DMS53 treated with DMSO at 0.1 percent for 48 hours (cell line): ENCODE data around the gene COQ3.
A peak's percentile ranks its signal among the peaks of the same experiment; 100 is the strongest.

Source experiments
- DNase-seq: peaks from one replicate; lab custom pipeline; 2025; ENCODE audit not compliant: unreplicated experiment; lab: John Stamatoyannopoulos, UW

COQ3 gene

GRCh38 chr6:99334526-99335127, 59.4 kb downstream of the COQ3 start:
- DNase-seq, result peak; percentile 47

DNA sequence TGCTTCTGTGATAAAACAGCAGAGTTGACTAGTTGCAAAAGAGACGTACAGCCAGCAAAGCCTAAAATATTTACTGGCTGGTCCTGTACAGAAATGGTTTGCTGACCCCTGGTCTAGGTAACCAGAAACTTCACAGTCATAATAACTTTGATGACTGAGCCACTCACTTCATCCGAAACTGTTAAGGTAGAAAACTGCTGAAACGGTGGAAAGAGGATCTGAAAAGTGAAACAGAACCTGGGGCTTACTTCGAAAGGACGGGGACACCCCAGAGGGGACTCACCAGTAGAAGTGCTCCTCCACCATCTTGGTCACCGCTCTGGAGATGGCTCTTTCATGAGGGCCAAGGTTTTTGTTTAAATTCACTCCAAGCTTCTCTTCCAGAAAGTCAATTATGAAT, 60.9 kb downstream of the COQ3 start:
- DNase-seq, result no peak

- DNase-seq, result no peak
These were observed 62.5 kb downstream of the COQ3 start for GRCh38 chr6:99331531-99331930.

DNA sequence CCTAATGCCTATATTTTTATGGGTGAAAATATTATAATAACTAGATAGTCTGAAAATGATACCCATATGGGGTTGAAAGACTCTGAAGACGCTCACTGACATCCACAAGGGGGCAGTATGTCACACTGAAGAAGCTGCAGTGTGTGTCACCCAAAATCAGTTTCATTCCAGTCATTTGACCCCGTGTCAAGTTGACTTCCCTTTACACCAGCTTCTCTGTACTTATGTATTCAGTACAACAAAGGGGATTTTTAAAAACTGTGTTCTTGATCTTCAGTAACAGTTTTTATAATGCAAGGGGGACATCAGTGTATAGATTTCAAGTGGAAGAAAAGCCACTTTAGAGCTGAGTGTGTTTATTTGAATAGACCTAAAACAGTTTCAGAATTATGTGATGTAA, 63.8 kb downstream of the COQ3 start:
- peak; percentile 31 for DNase-seq

GRCh38 chr6:99324996-99325395, 69.0 kb downstream of the COQ3 start:
- DNase-seq, result no peak
